Skeletal muscle tissue (tissue), 4 donors: ENCODE data around the gene CDC5L. TPM values are rescaled to one million over a fixed set of nuclear protein-coding genes. Genes with fewer than 3 reads are reported as not detected.
A peak's percentile ranks its signal among the peaks of the same experiment; 100 is the strongest.

Experiments
- H3K27ac ChIP-seq: one replicate; pipeline ENCODE4 v1.7.0; 2013; ENCODE audit warnings: mild to moderate bottlenecking, low read depth, low read length, inconsistent platforms
- H3K27me3 ChIP-seq, 3 donors: one replicate each; pipeline ENCODE4 v1.7.0; 2013; ENCODE audit warnings: low read length in 3 of 3; ENCODE audit not compliant: control insufficient read depth in 3 of 3, insufficient read depth in 3 of 3
- H3K36me3 ChIP-seq, 3 donors: one replicate each; pipeline ENCODE4 v1.7.0; 2013; ENCODE audit warnings: low read length in 3 of 3; ENCODE audit not compliant: control insufficient read depth in 3 of 3, insufficient read depth in 3 of 3
- H3K4me1 ChIP-seq, 3 donors: one replicate each; pipeline ENCODE4 v1.7.0; 2013; ENCODE audit warnings: low read length in 3 of 3, mild to moderate bottlenecking in 3 of 3; ENCODE audit not compliant: control insufficient read depth in 3 of 3, insufficient read depth in 3 of 3
- H3K4me3 ChIP-seq, 3 donors: one replicate each; pipeline ENCODE4 v1.7.0; 2013; ENCODE audit warnings: low read length in 3 of 3
- H3K9ac ChIP-seq, 3 donors: one replicate each; pipeline ENCODE4 v1.7.0; 2013; ENCODE audit warnings: low read length in 3 of 3, mild to moderate bottlenecking in 3 of 3, moderate library complexity in 2 of 3, low read depth in 1 of 3
- H3K9me3 ChIP-seq, 3 donors: one replicate each; pipeline ENCODE4 v1.7.0; 2013; ENCODE audit warnings: low read length in 3 of 3; ENCODE audit not compliant: control insufficient read depth in 3 of 3
- total RNA-seq: library from RNA; depleted of rRNA; stranded (reverse); fragments of >200 nt; gene quantifications from one replicate; pipeline ENCODE4 v1.2.3, GENCODE V29; 2014
- donor health status: Osteomylitis.

CDC5L gene
- total RNA-seq, 1 donor from 2014 or later: 19.3 TPM

DNA sequence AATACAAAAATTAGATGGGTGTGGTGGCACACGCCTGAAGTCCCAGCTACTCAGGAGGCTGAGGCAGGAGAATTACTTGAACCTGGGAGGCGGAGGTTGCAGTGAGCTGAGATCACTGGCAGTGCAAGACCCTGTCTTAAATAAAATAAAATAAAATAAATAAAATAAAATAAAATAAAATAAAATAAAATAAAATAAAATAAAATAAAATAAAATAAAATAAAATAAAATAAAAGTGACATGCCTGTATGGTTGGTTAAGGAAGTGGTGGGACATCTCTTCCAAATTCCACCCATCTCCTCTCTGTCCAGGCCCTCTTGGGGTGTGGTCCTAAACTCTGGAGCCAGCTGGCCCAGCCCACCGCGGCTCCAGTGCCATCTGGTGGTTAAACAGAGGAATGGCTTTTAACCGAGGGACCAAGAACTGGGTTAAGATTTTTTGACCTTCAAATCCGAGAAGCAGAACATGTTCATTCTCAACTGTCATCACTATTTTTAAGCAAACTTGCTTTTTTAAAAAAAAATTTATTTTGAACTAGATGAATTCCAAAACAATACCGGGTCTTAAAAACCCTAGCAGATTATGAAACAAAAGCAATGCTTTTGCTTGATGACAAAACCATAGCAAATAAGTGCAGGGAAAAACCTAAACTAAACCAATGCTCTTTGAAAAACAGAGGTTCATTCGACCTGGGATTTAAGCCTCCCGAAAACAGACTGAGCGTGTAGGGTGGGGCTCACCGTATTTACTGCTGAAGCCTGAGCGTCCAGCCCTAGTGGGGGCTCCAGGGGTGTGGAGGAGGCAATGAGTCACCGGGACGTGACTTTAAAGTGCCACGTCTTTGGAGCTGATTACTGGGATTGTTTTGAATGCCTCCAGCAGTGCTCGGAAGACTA, 68.8 kb downstream of the CDC5L start:
- H3K4me3 ChIP-seq: peak overlapping the region; percentile 7 to 30 (median 20)
- peaks cover 0 to 5% (median 0%) of the 10 kb centered on the region in 3 donors for H3K36me3 ChIP-seq
- no peaks in the 10 kb centered on the region for H3K27me3 ChIP-seq
- no peaks in the 10 kb centered on the region for H3K9me3 ChIP-seq
- H3K4me1 ChIP-seq: peaks cover 3 to 6% (median 4%) of the 10 kb centered on the region in 3 donors
- H3K9ac ChIP-seq: no peak overlapping the region
- H3K27ac ChIP-seq: no peak overlapping the region

DNA sequence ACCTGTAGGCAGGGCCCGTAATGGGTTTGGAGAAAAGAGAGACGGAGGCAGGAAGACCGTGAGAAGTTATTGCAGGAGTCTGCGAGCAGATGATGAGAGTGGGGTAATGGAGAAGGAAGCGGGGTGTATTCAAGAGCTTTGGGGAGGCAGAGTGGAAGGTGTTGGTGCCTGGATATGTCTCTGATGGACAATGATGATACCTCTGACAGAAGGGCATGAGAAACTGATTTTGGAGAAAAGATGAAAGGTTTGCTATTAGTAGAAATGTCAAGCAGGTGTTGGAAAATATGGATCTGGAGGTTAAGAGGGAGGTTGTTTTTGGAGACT, 69.4 kb downstream of the CDC5L start:
- peaks cover 0 to 2% (median 0%) of the 10 kb centered on the region in 3 donors for H3K36me3 ChIP-seq
- no peaks in the 10 kb centered on the region for H3K27me3 ChIP-seq
- H3K4me3 ChIP-seq: peak overlapping the region in 1 of 3 donors; percentile 30
- peaks cover under 1 to 6% (median 3%) of the 10 kb centered on the region in 3 donors for H3K4me1 ChIP-seq
- H3K9ac ChIP-seq: no peak overlapping the region
- H3K27ac ChIP-seq: no peak overlapping the region
- H3K9me3 ChIP-seq: no peaks in the 10 kb centered on the region

DNA sequence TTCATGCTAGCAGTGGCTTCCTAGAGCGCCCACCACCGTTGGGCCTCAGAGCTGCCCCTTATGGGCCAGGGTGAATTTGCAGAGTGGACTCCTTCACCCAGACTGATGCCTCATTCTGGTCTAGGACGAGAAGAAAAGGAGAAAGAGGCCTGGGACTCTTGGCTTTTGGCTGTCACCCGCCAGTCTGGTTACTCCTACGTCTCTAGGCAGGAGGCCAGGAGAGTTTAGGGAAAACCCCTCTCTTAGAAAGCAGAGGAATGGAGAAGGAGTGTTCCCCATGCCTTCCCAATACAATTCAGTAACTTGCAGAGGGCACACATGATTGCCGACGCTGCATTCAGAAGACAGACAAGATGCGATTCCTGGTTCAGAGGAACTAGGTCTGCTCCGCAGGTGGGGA, 70.1 kb downstream of the CDC5L start:
- Histone ChIP-seq H3K36me3 (no peaks in the 10 kb centered on the region), H3K4me1 (peaks cover 0 to 6% (median 3%) of the 10 kb centered on the region in 3 donors), H3K27ac (no peak overlapping the region), H3K9me3 (no peaks in the 10 kb centered on the region), H3K9ac (no peak overlapping the region), H3K4me3 (no peak overlapping the region), H3K27me3 (no peaks in the 10 kb centered on the region)

DNA sequence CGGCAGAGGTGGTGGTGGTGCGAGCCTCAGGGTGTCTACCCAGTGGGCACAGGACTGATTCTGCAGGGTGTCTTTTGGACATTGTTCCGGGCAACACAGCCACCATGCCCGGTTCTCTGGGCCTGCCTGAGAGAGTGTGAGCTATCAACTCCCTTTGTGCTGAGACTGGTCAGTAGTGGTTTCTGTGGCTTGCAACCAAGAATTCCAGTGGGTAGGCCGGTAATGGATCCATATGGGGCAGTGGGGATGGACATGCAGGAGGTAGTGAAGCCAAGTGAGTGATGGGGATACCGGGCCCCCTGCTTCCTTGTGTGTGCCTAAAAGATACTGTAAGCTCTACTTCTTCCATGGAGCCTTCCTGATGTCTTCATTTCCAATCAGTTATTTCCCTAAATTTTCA, 71.0 kb downstream of the CDC5L start:
- H3K36me3 ChIP-seq: no peaks in the 10 kb centered on the region
- H3K27me3 ChIP-seq: no peaks in the 10 kb centered on the region
- peaks cover 0 to 6% (median 3%) of the 10 kb centered on the region in 3 donors for H3K4me1 ChIP-seq
- H3K9ac ChIP-seq: no peak overlapping the region
- H3K9me3 ChIP-seq: no peaks in the 10 kb centered on the region
- no peak overlapping the region for H3K4me3 ChIP-seq
- H3K27ac ChIP-seq: no peak overlapping the region

DNA sequence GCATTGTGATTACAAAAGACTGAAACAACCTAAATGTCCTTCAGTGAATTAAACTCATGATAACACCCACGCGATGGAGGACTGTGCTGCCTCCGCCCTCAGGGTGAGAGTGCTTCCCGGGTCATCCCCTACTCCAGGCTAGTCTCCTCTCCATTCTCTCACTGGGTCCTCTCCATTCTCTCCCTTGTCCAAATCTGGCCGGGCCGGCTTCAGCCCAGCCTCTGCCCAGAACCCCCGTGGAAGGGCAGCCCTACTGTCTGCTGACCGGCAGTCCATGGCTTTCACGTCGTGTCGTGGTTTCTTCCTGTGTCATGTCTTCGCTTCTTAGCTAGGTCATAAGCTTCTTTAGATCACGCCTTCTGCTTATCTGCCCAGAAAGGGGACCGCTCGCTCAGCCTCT, 74.8 kb downstream of the CDC5L start:
- no peak overlapping the region for H3K9ac ChIP-seq
- no peak overlapping the region for H3K27ac ChIP-seq
- H3K4me1 ChIP-seq: no peaks in the 10 kb centered on the region
- no peaks in the 10 kb centered on the region for H3K27me3 ChIP-seq
- H3K9me3 ChIP-seq: no peaks in the 10 kb centered on the region
- no peaks in the 10 kb centered on the region for H3K36me3 ChIP-seq
- H3K4me3 ChIP-seq: no peak overlapping the region

DNA sequence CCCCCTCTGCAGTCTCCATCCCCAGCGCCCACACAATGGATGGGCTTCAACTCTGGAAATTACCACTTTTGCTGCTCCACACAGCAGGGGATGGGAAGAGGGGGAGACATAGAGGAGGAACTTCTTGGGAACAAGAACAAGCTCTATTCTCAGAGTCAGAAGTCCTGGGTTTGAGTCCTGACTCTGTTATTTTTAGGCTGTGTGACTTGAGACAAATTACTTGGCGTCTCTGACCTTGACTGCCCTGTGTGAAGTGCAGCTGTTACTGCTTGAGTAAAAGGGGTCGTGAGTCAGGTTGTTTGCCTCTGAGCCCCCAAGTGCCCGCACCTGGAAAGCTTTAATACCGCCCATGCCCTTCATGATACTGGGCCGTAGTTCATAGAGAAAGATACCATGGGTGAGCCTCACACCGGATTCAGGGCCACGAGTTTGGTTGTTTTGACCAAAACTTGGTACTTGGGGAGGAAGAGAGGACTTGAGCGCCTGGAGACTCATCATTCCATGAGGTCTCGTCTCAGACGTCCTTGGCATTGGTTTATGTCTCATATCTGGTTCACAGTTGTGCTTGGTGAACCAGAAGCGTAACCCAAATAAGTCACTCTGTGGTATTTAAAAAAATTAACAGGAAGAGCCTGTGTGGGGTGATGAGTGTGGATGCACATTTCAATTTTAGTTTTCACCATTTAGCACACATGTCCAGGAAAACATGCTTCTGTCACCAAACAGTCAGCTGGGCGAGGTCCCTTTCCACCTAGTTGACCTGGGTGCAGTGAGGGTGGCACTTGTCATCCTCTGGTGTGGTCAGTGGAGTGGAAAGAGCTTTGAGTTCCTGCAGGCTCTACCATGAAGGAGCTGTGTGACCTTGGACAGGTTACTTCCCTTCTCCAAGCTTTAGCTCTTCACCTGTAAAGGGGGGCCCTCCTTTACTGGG, 75.6 kb downstream of the CDC5L start:
- no peaks in the 10 kb centered on the region for H3K4me1 ChIP-seq
- no peaks in the 10 kb centered on the region for H3K9me3 ChIP-seq
- no peak overlapping the region for H3K4me3 ChIP-seq
- no peaks in the 10 kb centered on the region for H3K27me3 ChIP-seq
- H3K9ac ChIP-seq: no peak overlapping the region
- H3K36me3 ChIP-seq: no peaks in the 10 kb centered on the region
- H3K27ac ChIP-seq: no peak overlapping the region

DNA sequence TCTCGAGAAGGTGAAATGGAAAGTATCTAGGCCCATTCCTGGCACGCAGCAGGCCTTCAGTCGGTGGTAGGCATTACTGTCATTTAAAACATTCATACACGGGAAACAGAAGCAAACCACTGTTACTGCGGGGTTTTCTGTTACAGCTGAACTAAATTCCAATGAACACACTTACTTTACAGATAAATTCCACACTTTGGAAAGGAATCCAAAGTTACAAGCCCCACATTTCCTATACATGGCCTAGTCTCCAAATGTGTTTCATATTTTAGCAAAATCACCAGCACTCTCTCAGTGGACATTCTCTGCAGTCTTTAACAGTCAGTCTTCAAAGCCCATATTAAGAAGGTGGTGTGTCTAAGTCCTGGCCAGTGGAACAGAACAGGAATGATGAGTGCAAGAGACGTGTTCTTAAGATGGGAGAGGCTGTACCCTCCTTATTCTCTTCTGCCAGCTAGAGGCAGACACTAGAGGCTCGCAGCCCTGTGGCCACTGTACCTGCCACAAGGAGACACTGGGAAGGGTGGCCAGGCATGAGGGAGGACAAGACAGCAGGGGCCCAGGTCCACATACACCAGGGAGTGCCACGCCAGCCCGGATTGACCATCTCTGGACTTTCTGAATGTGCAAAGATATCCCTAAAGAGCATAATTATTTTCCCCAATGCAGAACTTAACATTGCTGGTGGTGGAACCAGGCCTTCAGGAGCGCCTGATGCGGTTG, 76.4 kb downstream of the CDC5L start:
- Histone ChIP-seq H3K4me3 (no peak overlapping the region), H3K27me3 (no peaks in the 10 kb centered on the region), H3K27ac (no peak overlapping the region), H3K9ac (no peak overlapping the region), H3K36me3 (no peaks in the 10 kb centered on the region), H3K4me1 (no peaks in the 10 kb centered on the region), H3K9me3 (no peaks in the 10 kb centered on the region)

DNA sequence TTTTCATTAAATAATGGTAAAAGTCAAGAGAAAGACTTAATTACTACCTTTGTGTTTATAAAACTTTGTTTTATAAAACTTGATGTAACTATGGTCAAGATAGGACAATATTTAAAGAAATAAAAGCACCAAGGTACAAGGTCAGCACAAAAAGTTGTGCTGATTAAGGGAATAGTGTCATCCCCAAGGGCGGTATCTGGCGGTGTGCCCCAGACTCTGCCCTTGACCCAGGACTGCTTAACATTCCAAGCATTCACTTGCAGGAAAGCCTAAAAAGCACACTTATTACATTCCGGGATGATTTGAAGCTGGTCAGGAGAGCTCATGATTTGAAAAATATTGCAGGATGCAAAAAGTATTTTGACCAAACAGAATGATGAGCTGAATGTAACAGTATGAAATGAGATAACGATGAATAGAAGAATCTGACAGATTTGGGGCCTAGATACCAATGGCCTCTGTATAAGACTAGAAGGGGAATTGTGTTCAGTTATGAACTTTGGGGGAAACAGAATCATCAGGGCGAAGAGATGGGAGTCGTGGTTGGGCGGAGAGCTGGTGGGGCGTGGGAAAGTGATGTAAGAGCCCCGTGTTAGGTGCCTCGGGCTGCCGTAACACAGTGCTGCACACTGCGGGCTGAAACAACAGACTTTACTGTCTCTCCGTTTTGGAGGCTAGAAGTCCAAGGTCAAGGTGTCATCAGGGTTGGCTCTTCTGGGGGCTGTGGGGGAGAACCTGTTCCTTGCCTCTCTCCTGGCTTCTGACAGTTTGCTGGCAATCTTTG, 77.2 kb downstream of the CDC5L start:
- no peaks in the 10 kb centered on the region for H3K36me3 ChIP-seq
- peaks cover 0 to 1% (median under 1%) of the 10 kb centered on the region in 3 donors for H3K4me1 ChIP-seq
- H3K27me3 ChIP-seq: no peaks in the 10 kb centered on the region
- no peak overlapping the region for H3K9ac ChIP-seq
- no peaks in the 10 kb centered on the region for H3K9me3 ChIP-seq
- no peak overlapping the region for H3K4me3 ChIP-seq
- no peak overlapping the region for H3K27ac ChIP-seq

DNA sequence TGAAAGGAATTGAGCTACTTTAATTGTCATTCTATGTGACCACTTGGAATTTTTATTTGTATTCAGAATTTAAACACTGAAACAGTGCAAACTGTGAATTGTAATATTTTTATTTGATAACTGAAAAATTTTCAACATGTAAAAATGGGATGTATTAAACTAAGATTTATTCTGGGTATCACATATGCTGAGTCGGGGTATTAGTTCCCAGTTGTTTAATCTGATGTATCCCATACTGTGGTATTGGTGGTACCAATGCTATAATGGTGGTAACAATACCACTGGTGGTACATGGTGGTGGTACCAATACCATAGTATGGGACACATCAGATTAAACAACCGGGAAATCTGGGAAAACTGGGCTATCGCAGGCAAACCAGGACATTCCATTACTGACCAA, 79.4 kb downstream of the CDC5L start:
- no peak overlapping the region for H3K27ac ChIP-seq
- H3K4me1 ChIP-seq: peaks cover 8 to 18% (median 17%) of the 10 kb centered on the region in 3 donors
- H3K36me3 ChIP-seq: no peaks in the 10 kb centered on the region
- no peaks in the 10 kb centered on the region for H3K27me3 ChIP-seq
- H3K9me3 ChIP-seq: no peaks in the 10 kb centered on the region
- H3K9ac ChIP-seq: no peak overlapping the region
- H3K4me3 ChIP-seq: no peak overlapping the region
